HG03520 (cell line): Measurements from ENCODE around the gene CXCR6.

Experiments
- ATAC-seq: cut with Tn5 transposase; IDR thresholded peaks from one replicate; pipeline ENCODE4 v1.9.1; 2021; ENCODE audit warnings: mild to moderate bottlenecking, moderate library complexity; ENCODE audit not compliant: unreplicated experiment

Gene CXCR6

DNA sequence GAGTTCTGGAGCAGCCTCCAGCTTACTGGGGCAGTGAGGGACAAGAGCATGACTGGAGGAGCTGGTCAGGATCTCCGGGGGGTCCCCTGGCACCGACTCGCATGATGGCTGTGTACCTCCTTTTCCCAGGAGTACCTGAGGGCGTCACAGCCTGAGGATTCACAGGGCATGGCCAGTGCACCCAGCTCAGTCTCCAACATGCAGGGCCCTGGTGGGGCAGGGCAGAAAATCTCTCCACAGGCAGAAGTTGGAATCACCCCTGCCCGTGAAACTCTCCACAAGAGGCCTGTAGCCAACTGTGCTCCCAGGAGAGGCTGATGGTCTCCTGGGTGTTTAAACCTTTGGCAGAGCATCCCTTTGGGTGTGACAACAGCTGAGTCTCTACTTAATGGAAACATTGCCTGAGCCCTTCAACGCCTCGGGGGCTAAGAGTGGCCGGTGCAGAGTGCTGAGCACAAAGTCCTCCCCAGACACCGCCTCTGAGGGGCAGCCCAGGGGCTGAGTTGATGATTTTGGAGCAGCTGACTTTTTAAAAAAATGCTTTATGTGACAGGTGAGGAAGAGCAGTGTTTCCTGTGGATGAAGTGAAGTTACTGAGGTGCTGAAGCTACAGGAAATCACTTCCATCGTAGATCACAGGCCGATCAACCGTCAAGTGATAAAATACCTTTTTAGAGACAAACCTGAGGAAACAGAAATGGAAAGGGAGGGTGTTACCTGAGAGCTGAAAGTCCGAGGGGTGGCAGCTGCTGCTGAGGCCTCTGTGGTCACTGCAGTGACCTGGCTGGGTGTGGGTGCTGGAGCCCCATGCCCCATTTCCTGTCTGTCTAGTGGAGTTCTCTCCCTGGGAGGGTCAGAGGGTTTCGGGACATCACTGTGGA lies 21.9 kb upstream of the CXCR6 start:
- ATAC-seq = no peak

DNA sequence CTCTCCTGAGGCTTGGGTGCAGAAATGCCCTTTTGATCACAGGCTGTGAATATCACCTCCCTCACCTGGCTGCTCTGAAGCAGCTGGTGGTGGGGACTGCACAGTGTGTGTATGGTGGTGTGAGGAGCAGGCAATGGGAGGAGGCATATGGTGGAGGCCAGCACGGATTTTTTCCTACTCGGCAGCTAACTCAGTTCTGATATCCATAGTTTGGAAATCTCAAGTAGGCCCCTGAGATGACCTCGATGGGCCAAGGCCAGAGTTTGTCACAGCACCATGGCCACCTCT lies 21.3 kb upstream of the CXCR6 start:
- ATAC-seq = no peak

DNA sequence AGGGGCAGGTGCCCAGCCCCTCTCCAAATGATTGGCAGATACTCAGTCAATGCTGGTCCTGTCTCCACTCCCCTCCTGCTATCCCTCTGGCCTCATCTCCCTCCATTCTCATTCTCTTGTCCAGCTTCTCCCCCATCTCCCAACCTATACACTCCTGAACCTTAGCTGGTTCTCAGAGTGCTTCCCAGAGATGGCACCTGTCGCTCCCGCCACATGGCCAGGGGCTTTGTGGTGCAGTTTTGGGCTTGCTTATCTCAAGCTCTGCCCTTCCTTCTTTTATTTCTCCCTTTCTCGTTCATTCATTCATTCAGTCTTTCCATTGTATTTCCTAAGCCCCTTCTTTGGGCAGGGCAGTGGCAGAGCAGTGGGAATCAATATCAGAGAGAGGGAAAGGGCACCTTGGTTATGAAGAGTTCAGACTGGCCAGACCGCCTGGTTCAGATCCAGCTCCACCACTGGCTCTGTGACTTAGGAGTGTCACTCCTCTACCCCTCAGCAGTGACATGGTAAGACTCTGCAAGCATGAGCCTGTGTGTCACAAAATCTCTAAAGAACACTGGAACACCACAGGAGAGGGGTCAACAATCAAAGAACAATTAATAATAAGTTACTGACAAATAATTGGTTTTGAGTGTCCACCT lies 20.2 kb upstream of the CXCR6 start:
- ATAC-seq = no peak

DNA sequence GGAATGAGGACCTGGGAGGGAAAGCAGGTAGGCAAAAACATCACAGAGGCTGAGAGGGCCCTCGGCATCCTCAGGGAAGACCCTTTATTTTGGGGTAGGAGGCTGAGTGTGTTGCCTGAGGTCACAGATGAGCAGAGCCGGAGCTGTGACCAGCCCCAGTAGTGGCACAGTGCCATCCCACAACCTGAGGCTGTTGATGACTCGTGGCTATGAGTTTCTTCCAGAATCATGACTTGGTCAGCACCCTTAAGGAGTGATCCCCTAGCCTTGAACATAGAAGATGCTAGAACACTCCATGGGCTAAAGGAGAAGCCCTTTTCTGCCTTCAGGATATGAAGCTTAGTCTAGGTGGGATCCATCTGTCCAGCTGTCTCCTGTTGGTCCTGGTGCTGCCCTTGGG lies 19.5 kb upstream of the CXCR6 start:
- no peak for ATAC-seq

DNA sequence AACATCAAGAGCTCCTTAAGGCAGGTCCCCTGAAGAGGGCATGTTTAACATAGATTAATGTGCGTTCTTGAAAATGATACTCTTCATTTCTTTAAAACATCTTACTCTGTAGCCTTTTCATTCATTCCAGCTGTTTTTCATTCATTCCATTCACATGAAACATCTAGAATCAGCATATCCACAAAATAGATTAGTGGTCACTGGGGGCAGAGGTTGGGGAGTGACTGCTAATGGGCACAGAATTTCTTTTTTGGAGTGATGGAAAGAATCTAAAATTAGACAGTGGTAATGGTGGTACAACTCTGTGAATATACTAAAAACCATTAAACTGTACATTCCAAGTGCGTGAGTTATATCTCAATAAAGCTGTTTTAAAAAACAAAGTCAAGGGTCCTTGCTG lies 15.4 kb upstream of the CXCR6 start:
- no peak for ATAC-seq

DNA sequence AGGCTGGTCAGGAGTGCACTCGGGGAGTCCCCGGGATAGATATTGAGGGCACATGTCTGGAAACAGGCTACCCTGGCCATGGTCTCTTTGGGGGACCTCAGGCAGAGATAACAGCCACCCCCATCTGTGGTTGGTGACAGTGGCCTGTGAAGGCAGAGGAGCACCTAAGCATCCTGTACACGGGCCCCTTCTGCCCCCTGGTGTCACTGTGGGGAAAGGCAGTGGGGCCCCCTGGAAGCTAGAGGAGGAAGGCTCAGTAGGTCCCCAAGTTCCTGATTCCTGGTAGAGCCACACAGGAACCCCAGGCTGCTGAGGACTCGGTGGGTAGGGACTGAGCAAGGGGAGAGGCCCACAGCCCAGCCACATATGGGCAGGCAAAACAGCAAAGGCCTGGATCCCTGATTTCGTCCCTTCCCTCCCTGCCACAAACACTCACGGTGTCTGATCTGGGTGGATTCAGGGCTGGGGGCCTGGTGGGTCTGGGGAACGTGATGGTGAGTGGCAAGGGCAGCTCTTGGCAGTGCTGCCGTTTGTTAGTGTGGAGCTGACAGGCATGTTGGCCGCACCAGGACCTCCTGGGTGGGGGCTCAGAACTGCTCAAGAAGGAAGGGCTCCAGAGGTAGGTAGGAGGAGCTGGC lies 14.1 kb upstream of the CXCR6 start:
- no peak for ATAC-seq

DNA sequence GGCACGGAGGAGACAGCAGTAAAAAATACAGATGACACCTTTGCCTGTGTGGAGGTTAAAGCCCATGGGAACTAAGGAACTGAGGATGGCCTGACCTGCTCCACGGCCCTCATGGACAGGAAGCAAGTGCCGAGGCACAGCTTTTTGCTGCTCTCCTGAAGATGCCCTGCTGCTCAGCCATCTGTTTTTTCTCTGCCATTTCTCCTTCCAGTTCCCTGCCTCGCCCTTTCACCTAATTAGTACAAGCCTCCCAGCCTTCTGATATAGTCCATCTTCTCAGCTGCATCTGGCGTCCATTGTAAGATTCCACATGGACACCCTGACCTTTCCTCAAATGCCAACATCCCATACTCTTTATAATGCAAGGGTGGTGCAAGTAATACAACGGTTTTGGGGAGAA lies 11.8 kb upstream of the CXCR6 start:
- ATAC-seq = no peak

DNA sequence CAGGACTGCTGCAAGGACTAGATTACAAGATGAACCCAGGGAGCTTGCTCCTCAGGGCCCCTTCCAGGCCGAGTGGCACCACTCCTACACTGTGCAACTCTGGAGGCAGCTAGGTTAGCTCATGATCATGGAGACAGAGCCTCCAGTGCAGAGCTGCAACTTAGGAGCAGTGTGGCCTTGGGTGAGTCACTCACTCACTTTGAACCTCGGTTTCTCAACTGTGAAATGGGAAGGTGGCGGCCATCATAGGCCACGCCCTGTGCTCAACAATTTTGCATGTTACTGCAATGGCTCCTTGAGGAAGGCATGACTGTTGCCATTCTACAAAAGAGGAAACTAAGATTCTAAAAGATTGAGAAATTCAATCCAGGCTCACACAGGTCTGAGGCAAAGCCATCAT lies 11.2 kb upstream of the CXCR6 start:
- ATAC-seq = no peak

DNA sequence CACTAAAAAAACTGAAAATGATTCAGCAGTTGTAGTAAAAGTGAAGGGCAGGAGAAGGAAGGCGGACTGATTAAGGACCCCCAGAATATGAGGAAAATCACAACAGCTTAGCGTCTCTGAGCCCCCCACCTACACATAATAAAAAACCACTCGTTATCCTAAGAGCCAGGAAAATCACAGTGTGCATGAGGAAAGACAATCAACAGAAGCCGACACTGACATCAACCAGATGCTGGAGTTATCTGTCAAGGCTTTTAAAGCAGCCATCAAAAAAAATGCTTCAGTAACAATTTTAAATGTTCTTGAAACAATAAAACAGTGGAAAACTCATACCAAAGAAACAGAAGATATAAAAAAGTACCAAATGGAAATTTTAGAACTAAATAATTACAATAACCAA lies 9.7 kb upstream of the CXCR6 start:
- ATAC-seq = no peak

DNA sequence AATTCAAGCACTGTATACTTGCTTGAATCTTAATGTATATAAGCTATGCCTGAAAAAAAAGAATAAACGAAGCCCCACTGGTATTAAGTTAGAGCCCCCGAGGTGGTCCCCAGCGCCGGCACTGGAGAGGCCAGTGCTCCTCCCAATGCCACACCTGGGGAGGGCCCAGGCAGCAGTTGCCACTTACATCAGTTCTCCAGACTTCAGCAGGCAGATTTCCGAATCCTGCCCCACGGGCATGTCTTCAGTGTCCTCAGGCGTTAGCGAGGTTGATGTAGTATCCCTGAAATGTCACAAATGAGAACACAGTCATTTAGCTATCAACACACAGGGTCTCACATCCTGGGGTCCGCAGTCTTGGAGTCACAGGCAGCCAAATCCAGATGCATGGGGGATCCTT lies 7.0 kb upstream of the CXCR6 start:
- no peak for ATAC-seq

DNA sequence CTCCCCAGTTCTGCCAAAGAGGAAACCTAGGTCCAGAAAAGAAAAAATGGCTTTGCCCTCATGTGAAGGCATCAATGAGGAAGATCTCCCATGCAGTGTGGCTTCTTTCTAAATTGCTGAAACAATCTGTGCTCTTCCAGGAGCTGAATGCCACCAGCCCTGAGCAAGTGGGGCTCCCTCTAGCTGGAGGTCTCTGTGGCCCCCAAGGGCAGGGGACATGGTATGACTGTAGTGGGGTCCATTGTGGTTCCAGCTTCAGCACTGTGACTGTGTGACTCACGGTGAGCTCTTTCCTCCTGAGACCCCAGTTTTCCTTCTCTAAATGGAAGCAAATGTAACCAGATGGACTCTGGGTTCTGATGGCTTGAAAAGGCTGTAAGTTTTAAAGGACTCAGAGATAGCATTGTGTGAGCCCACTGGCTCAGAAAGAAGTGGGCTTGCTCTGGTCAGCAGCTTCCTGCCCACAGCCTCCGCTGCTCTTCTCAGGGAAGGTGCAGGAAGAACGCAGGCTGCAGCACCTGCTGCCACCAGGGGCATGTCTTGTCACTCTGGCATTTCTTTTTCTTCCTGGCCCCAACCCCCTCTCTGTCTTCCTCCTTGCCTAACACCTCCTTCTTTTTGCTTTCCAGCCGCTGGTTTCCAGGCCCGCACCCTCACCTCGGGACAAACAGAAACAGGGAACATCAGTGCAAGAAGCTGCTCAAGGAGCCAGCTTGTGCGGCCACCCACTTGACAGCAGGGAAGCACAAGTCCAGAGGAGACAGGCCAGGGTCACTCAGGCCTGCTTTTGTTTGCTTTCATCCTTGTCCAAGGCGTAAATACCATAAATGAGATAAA lies 5.8 kb upstream of the CXCR6 start:
- ATAC-seq = no peak

DNA sequence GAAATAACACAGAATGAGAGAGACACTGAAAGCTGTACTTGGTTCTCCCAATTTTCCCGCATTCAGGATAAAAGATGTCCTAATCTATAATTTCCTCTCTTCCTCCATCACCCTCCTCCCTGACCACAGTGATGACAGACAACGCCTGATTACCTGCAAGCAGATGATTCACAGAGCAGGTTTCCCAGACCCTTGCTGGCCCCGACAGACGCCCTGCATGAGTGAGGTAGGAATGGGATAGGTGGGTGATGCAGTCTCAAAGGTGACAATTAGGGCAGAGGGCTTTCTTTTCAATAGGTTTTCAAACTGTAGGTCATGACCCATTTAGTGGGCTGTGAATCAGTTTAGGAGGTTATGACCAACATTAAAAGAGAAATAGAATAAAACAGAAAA lies 5.2 kb upstream of the CXCR6 start:
- no peak for ATAC-seq

DNA sequence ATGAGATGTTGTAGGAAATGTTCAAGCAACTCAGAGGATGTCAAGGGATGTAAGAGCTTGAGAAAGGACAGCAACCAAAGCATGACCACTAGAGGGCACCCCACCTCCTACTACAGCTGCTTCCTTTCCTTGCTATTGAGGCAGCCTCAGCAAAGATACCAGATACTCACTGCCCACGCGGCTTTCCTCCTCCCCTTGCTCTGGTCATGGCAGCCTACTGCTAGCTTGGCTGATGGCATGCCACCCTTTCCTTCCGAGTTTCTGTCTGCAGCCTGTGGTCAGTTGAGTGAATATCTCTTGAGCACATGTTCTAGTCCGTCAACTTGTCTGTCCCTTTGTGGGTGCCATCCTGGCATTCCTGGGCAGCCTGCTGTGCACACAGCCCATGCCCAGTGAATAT lies 4.4 kb upstream of the CXCR6 start:
- ATAC-seq = no peak

DNA sequence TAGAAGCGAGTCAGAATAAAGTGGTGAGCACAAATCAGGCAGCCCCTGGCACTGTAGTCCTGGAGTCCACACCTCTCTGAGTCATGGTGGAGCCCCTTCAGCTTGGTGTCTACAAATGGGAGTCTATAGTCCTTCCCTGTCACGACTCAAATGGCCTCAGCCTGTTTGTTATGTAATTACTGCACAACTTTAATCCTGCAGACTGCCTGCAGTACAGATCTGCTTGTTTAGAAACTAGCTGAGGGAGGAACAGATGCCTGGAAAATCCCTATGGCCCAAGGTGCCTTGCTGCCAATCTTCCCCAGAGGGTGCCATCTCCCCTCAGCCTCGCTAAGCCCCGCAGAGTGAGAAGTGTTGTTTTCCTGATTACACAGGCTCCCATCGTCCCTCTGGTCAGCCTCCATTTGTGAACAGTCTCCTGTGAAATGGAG lies 3.9 kb upstream of the CXCR6 start:
- ATAC-seq = no peak

DNA sequence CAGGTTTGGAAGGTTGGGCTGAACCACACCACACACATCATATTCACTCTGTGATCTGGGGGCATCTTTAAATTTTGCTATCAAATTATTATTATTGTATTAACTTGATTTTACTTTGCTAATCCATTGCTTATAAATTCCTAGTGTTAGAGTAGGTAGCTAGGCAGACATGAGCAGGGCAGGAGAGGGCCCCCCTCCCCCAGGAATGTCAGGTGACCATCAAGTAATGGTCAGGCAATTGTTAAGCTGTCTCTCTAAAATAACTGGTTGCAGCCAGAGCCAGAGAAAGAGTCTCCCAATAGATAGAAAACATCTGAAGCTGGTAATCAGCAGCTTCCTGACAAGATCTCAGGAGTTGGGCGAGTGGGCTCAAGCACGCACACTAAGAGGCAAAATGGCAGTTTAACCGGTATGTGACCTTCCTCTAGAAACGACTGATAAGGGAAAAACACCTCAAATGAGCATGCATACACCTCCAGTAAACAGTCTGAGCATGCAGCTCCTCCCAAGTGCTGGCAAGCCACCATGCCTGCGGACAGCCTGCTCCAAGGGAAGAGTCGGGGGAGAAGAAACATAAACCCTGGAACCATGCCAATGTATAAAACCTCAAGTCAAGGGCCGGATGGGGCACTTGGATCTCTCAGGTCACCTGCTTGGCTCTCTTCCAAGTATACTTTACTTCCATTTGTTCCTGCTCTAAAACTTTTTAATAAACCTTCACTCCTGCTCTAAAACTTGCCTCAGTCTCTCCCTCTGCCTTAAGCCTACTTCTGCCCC lies 3.1 kb upstream of the CXCR6 start:
- no peak for ATAC-seq

DNA sequence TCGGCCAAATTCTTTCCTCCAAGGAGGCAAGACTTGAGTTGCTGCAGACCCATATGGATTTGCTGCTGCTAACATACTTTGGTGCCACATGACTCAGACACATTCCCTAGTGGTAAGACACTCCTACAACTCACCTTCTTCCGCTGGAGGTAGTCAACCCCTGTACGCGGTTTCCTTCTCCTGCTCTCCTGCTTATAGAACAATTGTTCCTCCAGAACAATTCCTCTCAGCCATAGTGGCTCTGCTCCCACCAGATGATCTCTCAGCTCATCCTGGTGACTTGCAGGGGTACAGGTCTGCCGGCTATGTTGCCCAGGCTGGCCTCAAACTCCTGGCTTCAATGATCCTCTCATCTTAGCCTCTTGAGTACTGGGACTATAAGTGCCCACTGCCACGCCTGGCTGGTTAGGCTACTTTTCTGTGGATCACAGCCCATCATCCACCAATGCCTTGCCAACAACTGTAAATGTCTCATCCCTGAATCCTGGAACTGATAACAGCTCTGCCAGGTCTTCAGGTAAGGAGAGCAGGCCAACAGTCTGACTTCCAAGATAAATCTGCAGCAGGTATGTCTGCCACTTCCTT lies 2.4 kb upstream of the CXCR6 start:
- ATAC-seq = no peak

DNA sequence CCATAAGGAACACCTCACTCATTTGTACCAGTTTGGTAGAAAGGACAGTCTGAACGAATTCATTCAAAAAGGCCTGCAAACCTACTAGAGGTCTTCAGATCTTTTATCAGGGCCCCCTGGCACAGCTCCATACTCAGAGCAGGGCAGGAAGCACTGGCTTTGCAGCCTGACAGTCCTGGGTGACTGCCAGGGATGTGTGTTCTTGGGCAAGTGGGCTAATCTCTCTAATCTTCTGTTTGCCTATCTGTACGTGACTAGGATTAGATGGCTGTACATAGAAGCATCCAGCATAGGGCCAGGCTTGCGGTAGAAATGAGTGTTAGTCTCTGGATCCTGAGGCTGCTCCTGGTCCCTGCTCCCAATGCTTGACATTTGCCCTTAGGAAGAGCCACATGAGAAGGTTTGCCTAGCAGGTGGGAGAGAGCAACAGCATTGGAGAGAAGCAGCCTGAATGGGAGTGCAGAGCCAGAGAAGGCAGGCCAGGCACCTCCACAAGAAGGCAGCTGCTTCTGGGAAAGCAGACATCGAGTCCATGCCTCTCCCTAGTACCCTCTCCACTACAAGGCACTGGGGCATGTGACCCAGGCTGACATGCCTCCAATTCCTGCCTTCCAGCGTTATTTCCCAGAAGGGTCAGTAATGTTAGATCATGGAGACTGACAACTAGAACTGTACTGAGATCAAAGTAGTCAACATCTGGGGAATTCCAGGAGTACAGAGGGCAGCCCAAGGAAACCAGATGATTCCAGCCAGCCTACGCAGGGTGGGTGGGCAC lies 1.0 kb upstream of the CXCR6 start:
- ATAC-seq = no peak

DNA sequence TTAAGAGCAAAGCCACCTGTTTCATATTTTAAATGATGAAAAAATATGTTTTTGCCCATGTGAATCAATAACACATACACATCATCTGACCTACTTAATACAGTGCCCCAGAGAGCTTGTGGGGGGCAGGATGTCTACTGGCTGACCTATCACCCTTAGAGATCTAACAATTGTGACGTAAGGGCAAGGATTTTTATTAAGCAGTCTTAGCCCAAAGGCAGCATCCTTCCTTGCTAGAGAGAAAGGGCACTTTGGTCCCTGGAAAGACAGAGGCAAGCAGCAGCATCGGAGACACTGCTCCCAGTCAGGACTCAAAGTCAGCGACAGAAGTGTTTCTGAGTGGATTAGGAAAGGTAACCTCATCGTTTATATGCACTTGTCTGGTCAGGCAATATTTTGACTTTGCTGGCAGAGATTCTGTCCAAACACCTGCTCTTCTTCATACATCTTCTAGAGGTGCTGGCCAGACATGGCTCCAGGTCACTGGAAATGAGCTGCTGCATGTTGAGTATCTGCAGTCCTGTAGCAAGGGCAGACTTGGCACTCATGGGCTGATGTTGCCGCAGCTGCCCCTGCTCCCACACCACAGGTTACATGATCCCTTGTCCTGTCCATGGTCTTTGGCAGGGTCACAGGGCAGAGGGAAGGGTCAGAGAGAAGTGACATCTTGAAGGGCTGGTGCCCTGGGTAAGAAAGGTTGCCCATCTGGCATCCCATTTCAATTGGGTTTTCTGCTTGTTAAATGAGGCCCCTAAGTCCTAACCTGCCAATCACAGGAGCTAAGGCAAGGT lies 1.8 kb downstream of the CXCR6 start:
- ATAC-seq = no peak

DNA sequence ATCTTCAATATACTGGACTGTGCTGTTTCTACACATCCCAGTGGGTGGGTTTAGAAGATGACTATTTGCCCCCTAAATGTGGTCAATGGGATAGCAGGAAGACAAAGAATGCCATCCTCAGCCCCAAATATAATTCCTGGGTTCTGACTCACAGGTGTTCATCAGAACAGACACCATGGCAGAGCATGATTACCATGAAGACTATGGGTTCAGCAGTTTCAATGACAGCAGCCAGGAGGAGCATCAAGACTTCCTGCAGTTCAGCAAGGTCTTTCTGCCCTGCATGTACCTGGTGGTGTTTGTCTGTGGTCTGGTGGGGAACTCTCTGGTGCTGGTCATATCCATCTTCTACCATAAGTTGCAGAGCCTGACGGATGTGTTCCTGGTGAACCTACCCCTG lies 3.0 kb downstream of the CXCR6 start:
- no peak for ATAC-seq
